HepG2 (cell line): Measurements from ENCODE around the gene TPX2. TPM values are rescaled to one million over a fixed set of nuclear protein-coding genes. Genes with fewer than 3 reads are reported as not detected.

Experiments used
- ADNP ChIP-seq: sonication (generic); formaldehyde crosslinking; IDR thresholded peaks from 2 replicates; pipeline ENCODE4 v1.4.0; 2020; ENCODE audit warnings: missing genetic modification reagents
- CENPT ChIP-seq: sonication (generic); formaldehyde crosslinking; IDR thresholded peaks from 2 replicates; pipeline ENCODE4 v1.8.0; 2022; ENCODE audit warnings: low read depth, mild to moderate bottlenecking, moderate library complexity, missing genetic modification reagents
- KDM6A ChIP-seq: IDR thresholded peaks from 2 replicates; pipeline ENCODE4 v1.6.1; 2016; ENCODE audit warnings: low read depth
- MEIS1 ChIP-seq: sonication (generic); formaldehyde crosslinking; IDR thresholded peaks from 2 replicates; pipeline ENCODE4 v1.9.0; 2021; ENCODE audit warnings: mild to moderate bottlenecking, missing genetic modification reagents, moderate library complexity, borderline replicate concordance
- MIER3 ChIP-seq: IDR thresholded peaks from 2 replicates; pipeline ENCODE4 v1.6.1; 2016; ENCODE audit warnings: missing compliant biosample characterization, borderline replicate concordance
- NR2F6 ChIP-seq, 2 experiments: IDR thresholded peaks; 2 replicates each; pipeline ENCODE4 v1.6.1; 2016; ENCODE audit warnings: antibody characterized with exemption in 1 of 2, mild to moderate bottlenecking in 1 of 2
- PCBP1 ChIP-seq: fragments of 200-400 bp; formaldehyde crosslinking; IDR thresholded peaks from 2 replicates; pipeline ENCODE4 v1.6.1; 2017; ENCODE audit warnings: mild to moderate bottlenecking, low read depth, low read length, borderline replicate concordance
- POLR2AphosphoS2 ChIP-seq: IDR thresholded peaks from 2 replicates; pipeline ENCODE4 v1.6.1; 2011; ENCODE audit warnings: low read depth, low read length, improper control_type of control experiment
- SIX4 ChIP-seq: sonication (generic); formaldehyde crosslinking; IDR thresholded peaks from 2 replicates; pipeline ENCODE4 v1.4.0; 2020; ENCODE audit warnings: missing genetic modification reagents
- SP140L ChIP-seq: sonication (generic); formaldehyde crosslinking; IDR thresholded peaks from 2 replicates; pipeline ENCODE4 v1.4.0; 2020; ENCODE audit warnings: missing genetic modification reagents, borderline replicate concordance
- TGIF2 ChIP-seq: IDR thresholded peaks from 2 replicates; pipeline ENCODE4 v1.6.1; 2016; ENCODE audit warnings: control low read depth, missing compliant biosample characterization
- TMF1 ChIP-seq: sonication (generic); formaldehyde crosslinking; IDR thresholded peaks from 2 replicates; pipeline ENCODE4 v1.8.1; 2022; ENCODE audit warnings: low read depth, missing genetic modification reagents
- ZBTB7B ChIP-seq: sonication (generic); formaldehyde crosslinking; IDR thresholded peaks from 2 replicates; pipeline ENCODE4 v1.4.0; 2020; ENCODE audit warnings: missing genetic modification reagents
- ZFP36L2 ChIP-seq: sonication (generic); formaldehyde crosslinking; IDR thresholded peaks from 2 replicates; pipeline ENCODE4 v1.4.0; 2020; ENCODE audit warnings: missing genetic modification reagents
- ZHX2 ChIP-seq, 2 experiments: sonication (generic) in 1 of 2; formaldehyde crosslinking in 1 of 2; IDR thresholded peaks; 2 replicates each; pipeline versions ENCODE4 v1.6.1 to v1.9.0; 2014 to 2022; ENCODE audit warnings: antibody characterized with exemption in 1 of 2, borderline replicate concordance in 1 of 2, inconsistent platforms in 1 of 2, low read depth in 1 of 2, missing genetic modification reagents in 1 of 2
- ZNF282 ChIP-seq: fragments of 450-650 bp; IDR thresholded peaks from 2 replicates; pipeline ENCODE4 v1.6.1; 2018; ENCODE audit not compliant: partially characterized antibody
- ZNF367 ChIP-seq: sonication (generic); formaldehyde crosslinking; IDR thresholded peaks from 2 replicates; pipeline ENCODE4 v1.4.0; 2020; ENCODE audit warnings: missing genetic modification reagents, borderline replicate concordance
- ZNF451 ChIP-seq: sonication (generic); formaldehyde crosslinking; IDR thresholded peaks from 2 replicates; pipeline ENCODE4 v1.5.0; 2020; ENCODE audit warnings: mild to moderate bottlenecking, missing genetic modification reagents
- ZNF607 ChIP-seq: sonication (generic); formaldehyde crosslinking; IDR thresholded peaks from 2 replicates; pipeline ENCODE4 v1.5.1; 2020; ENCODE audit warnings: missing genetic modification reagents, mild to moderate bottlenecking, borderline replicate concordance
- ZNF674 ChIP-seq: sonication (generic); formaldehyde crosslinking; IDR thresholded peaks from 2 replicates; pipeline ENCODE4 v1.5.0; 2020; ENCODE audit warnings: low read depth, mild to moderate bottlenecking, missing genetic modification reagents
- polyA plus RNA-seq, 8 experiments: library from polyadenylated mRNA; depleted of rRNA in 3 of 8; stranded (reverse) in 7 of 8; unstranded in 1 of 8; fragments of >200 nt; fragmentation: Illumina TruSeq in 4 of 8; extraction: Trizol in 4 of 8; gene quantifications; 2 replicates each; pipeline versions ENCODE4 v1.2.1 to v1.2.3, GENCODE V29; 2011 to 2016; ENCODE audit warnings: low read depth in 4 of 8, missing spikeins in 1 of 8, mixed read lengths in 1 of 8; ENCODE audit not compliant: insufficient read depth in 1 of 8
- total RNA-seq, 5 experiments: library from RNA; depleted of rRNA; stranded (reverse); fragments of >200 nt; fragmentation: Illumina TruSeq; extraction: Trizol; gene quantifications; 2 replicates each; pipeline ENCODE4 v1.2.3, GENCODE V29; 2016; ENCODE audit warnings: low read depth in 1 of 5
- TF ChIP-seq, protein P1 (sequence below): sonication (generic); formaldehyde crosslinking; IDR thresholded peaks from 2 replicates; pipeline ENCODE4 v1.4.0; 2020; ENCODE audit warnings: missing genetic modification reagents

TPX2 gene
- total and polyA plus RNA-seq, 2 of the 13 experiments (the other 11 are each of a cell fraction or from before 2014, with no cell fraction given), result 34.3 to 124 TPM

- TF ChIP-seq ZHX2 (IDR thresholded peaks at IDR 0.05; ENCODE audit: low read depth) (no peak), ZHX2 (CRISPR knock-in tag; IDR thresholded peaks at IDR 0.05; ENCODE audit: borderline replicate concordance) (0 out of 2 replicates have a peak, but pooled peaks have one; percentile 12), KDM6A (no peak), MEIS1 (CRISPR knock-in tag) (no peak), TGIF2 (CRISPR knock-in tag) (no peak; the same call in 1 of the 2 replicates), POLR2AphosphoS2 (no peak), SIX4 (CRISPR knock-in tag) (peak; percentile 47; the same call in 1 of the 2 replicates), TMF1 (CRISPR knock-in tag) (no peak; the same call in 1 of the 2 replicates), SP140L (CRISPR knock-in tag) (no peak), NR2F6 (IDR thresholded peaks at IDR 0.05) (0 out of 2 replicates have a peak, but pooled peaks have one; percentile 17), NR2F6 (CRISPR knock-in tag; IDR thresholded peaks at IDR 0.05) (peak; percentile 52; the same call in 1 of the 2 replicates), ADNP (no peak), MIER3 (no peak), ZNF451 (CRISPR knock-in tag) (peak; percentile 68), ZNF367 (CRISPR knock-in tag) (peak; percentile 55; the same call in 1 of the 2 replicates), CENPT (CRISPR knock-in tag) (no peak), ZFP36L2 (CRISPR knock-in tag) (no peak; the same call in 1 of the 2 replicates), ZNF282 (no peak), ZNF607 (CRISPR knock-in tag) (no peak; the same call in 1 of the 2 replicates), PCBP1 (no peak), ZBTB7B (CRISPR knock-in tag) (no peak), ZNF674 (CRISPR knock-in tag) (no peak; the same call in 1 of the 2 replicates)
- TF ChIP-seq, protein P1, sequence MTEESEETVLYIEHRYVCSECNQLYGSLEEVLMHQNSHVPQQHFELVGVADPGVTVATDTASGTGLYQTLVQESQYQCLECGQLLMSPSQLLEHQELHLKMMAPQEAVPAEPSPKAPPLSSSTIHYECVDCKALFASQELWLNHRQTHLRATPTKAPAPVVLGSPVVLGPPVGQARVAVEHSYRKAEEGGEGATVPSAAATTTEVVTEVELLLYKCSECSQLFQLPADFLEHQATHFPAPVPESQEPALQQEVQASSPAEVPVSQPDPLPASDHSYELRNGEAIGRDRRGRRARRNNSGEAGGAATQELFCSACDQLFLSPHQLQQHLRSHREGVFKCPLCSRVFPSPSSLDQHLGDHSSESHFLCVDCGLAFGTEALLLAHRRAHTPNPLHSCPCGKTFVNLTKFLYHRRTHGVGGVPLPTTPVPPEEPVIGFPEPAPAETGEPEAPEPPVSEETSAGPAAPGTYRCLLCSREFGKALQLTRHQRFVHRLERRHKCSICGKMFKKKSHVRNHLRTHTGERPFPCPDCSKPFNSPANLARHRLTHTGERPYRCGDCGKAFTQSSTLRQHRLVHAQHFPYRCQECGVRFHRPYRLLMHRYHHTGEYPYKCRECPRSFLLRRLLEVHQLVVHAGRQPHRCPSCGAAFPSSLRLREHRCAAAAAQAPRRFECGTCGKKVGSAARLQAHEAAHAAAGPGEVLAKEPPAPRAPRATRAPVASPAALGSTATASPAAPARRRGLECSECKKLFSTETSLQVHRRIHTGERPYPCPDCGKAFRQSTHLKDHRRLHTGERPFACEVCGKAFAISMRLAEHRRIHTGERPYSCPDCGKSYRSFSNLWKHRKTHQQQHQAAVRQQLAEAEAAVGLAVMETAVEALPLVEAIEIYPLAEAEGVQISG, result no peak
Observed at GRCh38 chr20:31722257-31723068, 16.6 kb upstream of the TPX2 start, which contains the start of gene BCL2L1 (continued).
